IPS DF 6.9 (cell line): ENCODE data around the gene CRYBG2.

Experiments
- DNase-seq: peaks from one replicate; pipeline ENCODE4 v3.0.0-alpha.2; 2013; ENCODE audit warnings: low read depth, low spot score
- H3K27ac ChIP-seq: one replicate; pipeline ENCODE4 v1.5.1; 2013; ENCODE audit warnings: low read length, control low read depth
- H3K27me3 ChIP-seq: 2 replicates; pipeline ENCODE4 v1.6.1; 2013; ENCODE audit warnings: mild to moderate bottlenecking, low read length; ENCODE audit not compliant: control insufficient read depth, insufficient read depth
- H3K36me3 ChIP-seq: 2 replicates; pipeline ENCODE4 v1.6.1; 2013; ENCODE audit warnings: low read length; ENCODE audit not compliant: control insufficient read depth, insufficient read depth
- H3K4me1 ChIP-seq: 2 replicates; pipeline ENCODE4 v1.6.1; 2013; ENCODE audit warnings: low read length; ENCODE audit not compliant: control insufficient read depth, insufficient read depth
- H3K4me3 ChIP-seq: 2 replicates; pipeline ENCODE4 v1.5.1; 2013; ENCODE audit warnings: mild to moderate bottlenecking, low read length
- H3K9me3 ChIP-seq: 2 replicates; pipeline ENCODE4 v1.6.1; 2013; ENCODE audit warnings: low read length, inconsistent platforms; ENCODE audit not compliant: control insufficient read depth, insufficient read depth
- WGBS: extraction: QIAGEN DNeasy Blood & Tissue Kit; methylation state at CpG from one replicate; pipeline ENCODE4 v1.1.7; 2013; ENCODE audit warnings: mixed read lengths, missing lambda C conversion rate; ENCODE audit not compliant: insufficient read length, insufficient coverage; 5-methylcytosine and 5-hydroxymethylcytosine counted together

CRYBG2 gene

GRCh38 chr1:26370591-26371382, 16.9 kb upstream of the CRYBG2 start:
- Histone ChIP-seq H3K4me3 (no peak overlapping the region), H3K36me3 (no peaks in the 10 kb centered on the region), H3K9me3 (no peaks in the 10 kb centered on the region), H3K4me1 (peaks cover 2% of the 10 kb centered on the region; the same call in 1 of the 2 replicates), H3K27me3 (no peaks in the 10 kb centered on the region), H3K27ac (no peak overlapping the region)
- WGBS = no CpG with 5 or more reads among the region's 6 CpGs
- no peak for DNase-seq

GRCh38 chr1:26368486-26368885, 14.6 kb upstream of the CRYBG2 start:
- Histone ChIP-seq H3K27me3 (no peaks in the 10 kb centered on the region), H3K27ac (no peak overlapping the region), H3K4me1 (peaks cover 2% of the 10 kb centered on the region; the same call in 1 of the 2 replicates), H3K36me3 (no peaks in the 10 kb centered on the region), H3K4me3 (no peak overlapping the region), H3K9me3 (no peaks in the 10 kb centered on the region)
- WGBS = no CpG with 5 or more reads among the region's 3 CpGs
- DNase-seq = no peak

- no peaks in the 10 kb centered on the region for H3K9me3 ChIP-seq
- no peak overlapping the region for H3K27ac ChIP-seq
- H3K36me3 ChIP-seq = no peaks in the 10 kb centered on the region
- H3K27me3 ChIP-seq = no peaks in the 10 kb centered on the region
- H3K4me1 ChIP-seq = peaks cover 2% of the 10 kb centered on the region; the same call in 1 of the 2 replicates
- no CpG with 5 or more reads among the region's 4 CpGs for WGBS
- no peak for DNase-seq
- no peak overlapping the region for H3K4me3 ChIP-seq
Observed at GRCh38 chr1:26368006-26368405, 14.1 kb upstream of the CRYBG2 start.

GRCh38 chr1:26367441-26367840, 13.5 kb upstream of the CRYBG2 start:
- Histone ChIP-seq H3K36me3 (no peaks in the 10 kb centered on the region), H3K4me1 (peaks cover 2% of the 10 kb centered on the region; the same call in 1 of the 2 replicates), H3K27ac (no peak overlapping the region), H3K9me3 (no peaks in the 10 kb centered on the region), H3K4me3 (no peak overlapping the region), H3K27me3 (no peaks in the 10 kb centered on the region)
- no peak for DNase-seq
- no CpG with 5 or more reads among the region's 6 CpGs for WGBS

- DNase-seq = no peak
- H3K4me1 ChIP-seq = no peaks in the 10 kb centered on the region
- H3K36me3 ChIP-seq = no peaks in the 10 kb centered on the region
- no peaks in the 10 kb centered on the region for H3K27me3 ChIP-seq
- WGBS = no CpG with 5 or more reads among the region's 9 CpGs
- no peak overlapping the region for H3K27ac ChIP-seq
- no peaks in the 10 kb centered on the region for H3K9me3 ChIP-seq
- no peak overlapping the region for H3K4me3 ChIP-seq
Observed at GRCh38 chr1:26364956-26365355, 11.0 kb upstream of the CRYBG2 start.

GRCh38 chr1:26363549-26364448, 9.9 kb upstream of the CRYBG2 start:
- Histone ChIP-seq H3K27me3 (no peaks in the 10 kb centered on the region), H3K4me1 (peaks cover 2% of the 10 kb centered on the region; the same call in 1 of the 2 replicates), H3K36me3 (no peaks in the 10 kb centered on the region), H3K4me3 (no peak overlapping the region), H3K9me3 (no peaks in the 10 kb centered on the region), H3K27ac (no peak overlapping the region)
- peak; percentile 67 for DNase-seq
- no CpG with 5 or more reads among the region's 26 CpGs for WGBS

- no peaks in the 10 kb centered on the region for H3K27me3 ChIP-seq
- no CpG with 5 or more reads among the region's 3 CpGs for WGBS
- no peaks in the 10 kb centered on the region for H3K9me3 ChIP-seq
- no peaks in the 10 kb centered on the region for H3K36me3 ChIP-seq
- no peak overlapping the region for H3K4me3 ChIP-seq
- no peak for DNase-seq
- H3K4me1 ChIP-seq = peaks cover 2% of the 10 kb centered on the region; the same call in 1 of the 2 replicates
- H3K27ac ChIP-seq = no peak overlapping the region
Observed at GRCh38 chr1:26362331-26362730, 8.4 kb upstream of the CRYBG2 start.

- Histone ChIP-seq H3K9me3 (no peaks in the 10 kb centered on the region), H3K36me3 (no peaks in the 10 kb centered on the region), H3K27ac (no peak overlapping the region), H3K4me1 (peaks cover 2% of the 10 kb centered on the region; the same call in 1 of the 2 replicates), H3K27me3 (no peaks in the 10 kb centered on the region), H3K4me3 (no peak overlapping the region)
- DNase-seq = no peak
- WGBS = no CpG with 5 or more reads among the region's 12 CpGs
Observed at GRCh38 chr1:26361605-26362122, 7.7 kb upstream of the CRYBG2 start.

GRCh38 chr1:26360807-26361604, 7.1 kb upstream of the CRYBG2 start:
- Histone ChIP-seq H3K27ac (no peak overlapping the region), H3K4me3 (peak overlapping the region; percentile 27; the same call in 1 of the 2 replicates), H3K36me3 (no peaks in the 10 kb centered on the region), H3K9me3 (no peaks in the 10 kb centered on the region), H3K27me3 (no peaks in the 10 kb centered on the region), H3K4me1 (peaks cover 2% of the 10 kb centered on the region; the same call in 1 of the 2 replicates)
- no peak for DNase-seq
- WGBS = no CpG with 5 or more reads among the region's 27 CpGs
